ENCODE measurements around the gene GPR39. TPM values are rescaled to one million over a fixed set of nuclear protein-coding genes. Genes with fewer than 3 reads are reported as not detected.

Gene GPR39
- total and polyA plus RNA-seq, 2 donors from 2014 or later, result 4.9 to 8.7 TPM

DNA sequence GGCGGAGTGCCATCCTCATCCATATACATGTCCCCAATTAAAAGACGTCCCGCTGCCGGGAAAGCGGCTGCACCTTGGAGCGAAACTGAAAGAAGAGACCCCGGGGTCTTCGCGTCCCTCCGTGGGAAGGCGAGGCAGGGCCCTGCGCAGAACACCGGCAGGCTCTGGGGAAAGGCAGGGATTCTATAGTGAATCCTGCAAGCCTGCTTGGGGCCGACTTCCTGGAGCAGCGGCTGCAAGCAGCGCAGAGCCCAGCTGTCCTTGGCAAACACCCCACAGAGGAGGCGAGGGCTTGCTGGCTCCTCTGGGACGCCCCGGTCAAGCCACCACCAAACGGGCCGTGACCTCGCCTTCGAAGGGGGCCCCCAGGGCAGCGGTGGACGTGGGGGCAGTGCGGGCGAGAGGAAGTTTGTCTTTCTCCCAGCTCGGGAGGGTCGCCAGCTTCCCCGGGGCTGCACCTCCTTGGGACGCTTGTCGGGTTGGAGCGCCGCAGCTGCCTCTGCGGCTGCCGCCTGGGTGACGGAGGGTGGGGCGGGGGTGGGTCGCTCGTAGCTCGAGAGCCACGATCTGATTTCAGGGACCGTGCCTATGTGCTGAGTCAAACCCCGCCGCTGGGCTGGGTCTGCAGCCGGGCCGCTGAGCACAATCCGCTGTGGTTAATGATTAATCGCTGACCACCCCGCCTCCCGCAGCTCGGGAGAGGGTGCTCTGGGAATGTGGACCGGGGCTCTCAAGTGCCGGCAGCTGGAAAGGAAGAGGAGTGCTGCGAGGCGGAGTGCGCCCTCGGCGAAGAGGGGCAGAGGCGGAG lies 486 bp upstream of the GPR39 start:
- FAIRE-seq (peak; percentile 41), DNase-seq (peak; percentile 93 to 96 (median 95))
- Histone ChIP-seq H3K9ac (ENCODE audit: low read length in 3 of 3) (peak overlapping the region in 2 of 3 donors; percentile 22 to 73), H3K36me3 (ENCODE audit: control insufficient read depth in 2 of 3, insufficient read depth in 3 of 3, low read length in 3 of 3) (no peaks in the 10 kb centered on the region), H3K27ac (ENCODE audit: low read depth in 2 of 2, low read length in 2 of 2) (peak overlapping the region; percentile 72 to 90), H3K27me3 (ENCODE audit: control insufficient read depth, insufficient read depth, low read length) (no peaks in the 10 kb centered on the region), H3K4me1 (ENCODE audit: control insufficient read depth in 2 of 3, insufficient read depth in 2 of 3, low read depth in 1 of 3, low read length in 3 of 3) (peaks cover 0 to 22% (median 8%) of the 10 kb centered on the region in 3 donors), H3K4me3 (ENCODE audit: low read length in 3 of 3) (peak overlapping the region; percentile 14 to 73 (median 71)), H3K9me3 (ENCODE audit: control insufficient read depth in 2 of 3, insufficient read depth in 1 of 3, low read length in 3 of 3) (no peaks in the 10 kb centered on the region)
- TF ChIP-seq, protein P1, sequence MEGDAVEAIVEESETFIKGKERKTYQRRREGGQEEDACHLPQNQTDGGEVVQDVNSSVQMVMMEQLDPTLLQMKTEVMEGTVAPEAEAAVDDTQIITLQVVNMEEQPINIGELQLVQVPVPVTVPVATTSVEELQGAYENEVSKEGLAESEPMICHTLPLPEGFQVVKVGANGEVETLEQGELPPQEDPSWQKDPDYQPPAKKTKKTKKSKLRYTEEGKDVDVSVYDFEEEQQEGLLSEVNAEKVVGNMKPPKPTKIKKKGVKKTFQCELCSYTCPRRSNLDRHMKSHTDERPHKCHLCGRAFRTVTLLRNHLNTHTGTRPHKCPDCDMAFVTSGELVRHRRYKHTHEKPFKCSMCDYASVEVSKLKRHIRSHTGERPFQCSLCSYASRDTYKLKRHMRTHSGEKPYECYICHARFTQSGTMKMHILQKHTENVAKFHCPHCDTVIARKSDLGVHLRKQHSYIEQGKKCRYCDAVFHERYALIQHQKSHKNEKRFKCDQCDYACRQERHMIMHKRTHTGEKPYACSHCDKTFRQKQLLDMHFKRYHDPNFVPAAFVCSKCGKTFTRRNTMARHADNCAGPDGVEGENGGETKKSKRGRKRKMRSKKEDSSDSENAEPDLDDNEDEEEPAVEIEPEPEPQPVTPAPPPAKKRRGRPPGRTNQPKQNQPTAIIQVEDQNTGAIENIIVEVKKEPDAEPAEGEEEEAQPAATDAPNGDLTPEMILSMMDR (IDR thresholded peaks at IDR 0.05; ENCODE audit: borderline replicate concordance, extremely low read depth, insufficient read depth), result no peak
- intact Hi-C loops (cut with DNase I), result no loop called here

DNA sequence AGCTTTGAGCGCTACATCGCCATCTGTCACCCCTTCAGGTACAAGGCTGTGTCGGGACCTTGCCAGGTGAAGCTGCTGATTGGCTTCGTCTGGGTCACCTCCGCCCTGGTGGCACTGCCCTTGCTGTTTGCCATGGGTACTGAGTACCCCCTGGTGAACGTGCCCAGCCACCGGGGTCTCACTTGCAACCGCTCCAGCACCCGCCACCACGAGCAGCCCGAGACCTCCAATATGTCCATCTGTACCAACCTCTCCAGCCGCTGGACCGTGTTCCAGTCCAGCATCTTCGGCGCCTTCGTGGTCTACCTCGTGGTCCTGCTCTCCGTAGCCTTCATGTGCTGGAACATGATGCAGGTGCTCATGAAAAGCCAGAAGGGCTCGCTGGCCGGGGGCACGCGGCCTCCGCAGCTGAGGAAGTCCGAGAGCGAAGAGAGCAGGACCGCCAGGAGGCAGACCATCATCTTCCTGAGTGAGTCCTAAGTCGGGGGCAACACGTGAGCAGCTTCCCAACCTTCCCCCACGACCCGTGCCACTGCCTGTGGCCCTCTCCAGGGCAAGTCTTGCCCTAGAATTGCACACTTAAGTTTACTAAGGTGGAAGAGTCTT lies 928 bp downstream of the GPR39 start:
- intact Hi-C loops (cut with DNase I), result no loop called here
- Histone ChIP-seq H3K9me3 (ENCODE audit: control insufficient read depth in 2 of 3, insufficient read depth in 1 of 3, low read length in 3 of 3) (no peaks in the 10 kb centered on the region), H3K36me3 (ENCODE audit: control insufficient read depth in 2 of 3, insufficient read depth in 3 of 3, low read length in 3 of 3) (no peaks in the 10 kb centered on the region), H3K9ac (ENCODE audit: low read length in 3 of 3) (no peak overlapping the region), H3K27ac (ENCODE audit: low read depth in 2 of 2, low read length in 2 of 2) (no peak overlapping the region), H3K27me3 (ENCODE audit: control insufficient read depth, insufficient read depth, low read length) (no peaks in the 10 kb centered on the region), H3K4me1 (ENCODE audit: control insufficient read depth in 2 of 3, insufficient read depth in 2 of 3, low read depth in 1 of 3, low read length in 3 of 3) (peaks cover 0 to 22% (median 8%) of the 10 kb centered on the region in 3 donors), H3K4me3 (ENCODE audit: low read length in 3 of 3) (peak overlapping the region in 2 of 3 donors; percentile 55 to 73)
- TF ChIP-seq, protein P1 (IDR thresholded peaks at IDR 0.05; ENCODE audit: borderline replicate concordance, extremely low read depth, insufficient read depth), result no peak
- DNase-seq (peak in 2 of 5 donors; percentile 50 to 73), FAIRE-seq (no peak)

DNA sequence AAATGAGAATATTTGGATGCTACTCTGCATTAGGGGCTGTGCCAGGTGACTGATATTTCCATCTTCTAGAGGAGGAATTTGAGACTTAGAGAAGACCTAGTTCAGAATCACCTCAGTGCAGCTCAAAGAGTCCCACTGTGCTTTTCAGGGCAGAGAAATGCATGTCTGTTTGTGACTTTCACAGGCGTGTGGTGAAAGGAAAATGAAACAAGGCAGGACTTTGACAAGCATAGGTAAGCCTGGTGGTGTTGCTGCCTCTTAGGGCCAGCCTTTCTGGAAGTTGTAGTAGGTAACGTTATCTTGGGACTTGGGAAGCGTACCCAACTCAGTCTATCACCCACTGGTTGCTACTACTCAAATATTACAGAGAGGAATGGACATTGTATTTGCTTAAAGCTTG lies 2.6 kb downstream of the GPR39 start:
- intact Hi-C loops (cut with DNase I), result no loop called here
- Histone ChIP-seq H3K9me3 (ENCODE audit: control insufficient read depth in 2 of 3, insufficient read depth in 1 of 3, low read length in 3 of 3) (no peaks in the 10 kb centered on the region), H3K36me3 (ENCODE audit: control insufficient read depth in 2 of 3, insufficient read depth in 3 of 3, low read length in 3 of 3) (no peaks in the 10 kb centered on the region), H3K27ac (ENCODE audit: low read depth in 2 of 2, low read length in 2 of 2) (no peak overlapping the region), H3K4me3 (ENCODE audit: low read length in 3 of 3) (peak overlapping the region in 1 of 3 donors; percentile 15), H3K4me1 (ENCODE audit: control insufficient read depth in 2 of 3, insufficient read depth in 2 of 3, low read depth in 1 of 3, low read length in 3 of 3) (peaks cover 0 to 23% (median 12%) of the 10 kb centered on the region in 3 donors), H3K9ac (ENCODE audit: low read length in 3 of 3) (no peak overlapping the region), H3K27me3 (ENCODE audit: control insufficient read depth, insufficient read depth, low read length) (no peaks in the 10 kb centered on the region)
- no peak for FAIRE-seq
- TF ChIP-seq, protein P1 (IDR thresholded peaks at IDR 0.05; ENCODE audit: borderline replicate concordance, extremely low read depth, insufficient read depth), result no peak
- no peak for DNase-seq
